ENCODE results near the gene WDPCP. TPM values are rescaled to one million over a fixed set of nuclear protein-coding genes. Genes with fewer than 3 reads are reported as not detected.

WDPCP gene
- total and polyA plus RNA-seq, 4 donors, result 1.1 to 7.6 (median 2.7) TPM

- no peak for TF ChIP-seq CTCF (IDR thresholded peaks at IDR 0.05; ENCODE audit: low read depth, low read length, missing input control)
- TF ChIP-seq JUND (IDR thresholded peaks at IDR 0.05), result no peak
- no peak for TF ChIP-seq MAX (IDR thresholded peaks at IDR 0.05)
- no peak for TF ChIP-seq FOXA2 (IDR thresholded peaks at IDR 0.05)
- TF ChIP-seq REST (IDR thresholded peaks at IDR 0.05), result no peak
- TF ChIP-seq EGR1 (IDR thresholded peaks at IDR 0.05; ENCODE audit: low read depth in 2 of 2), result no peak
- Histone ChIP-seq H3K4me1 (ENCODE audit: control insufficient read depth in 4 of 4, insufficient read depth in 4 of 4, low read length in 3 of 4) (no peaks in the 10 kb centered on the region), H3K4me3 (ENCODE audit: low read depth in 1 of 3, low read length in 3 of 3) (no peak overlapping the region), H3K27me3 (ENCODE audit: control insufficient read depth in 4 of 4, insufficient read depth in 4 of 4, low read length in 3 of 4) (no peaks in the 10 kb centered on the region), H3K36me3 (ENCODE audit: control insufficient read depth in 4 of 4, insufficient read depth in 3 of 4, low read depth in 1 of 4, low read length in 3 of 4) (no peaks in the 10 kb centered on the region), H3K27ac (ENCODE audit: low read depth in 1 of 2, low read length in 2 of 2) (no peak overlapping the region), H3K9me3 (ENCODE audit: control insufficient read depth in 4 of 4, low read length in 3 of 4) (no peaks in the 10 kb centered on the region), H3K9ac (ENCODE audit: low read depth in 1 of 2, low read length in 2 of 2) (no peak overlapping the region)
- 1% methylated on average over 1 of the region's 1 CpG for WGBS
- DNase-seq (ENCODE audit: low spot score), result no peak
Observed at GRCh38 chr2:63092857-63093256, 495.4 kb downstream of the WDPCP start.

GRCh38 chr2:63092401-63092800 is 495.9 kb downstream of the WDPCP start:
- Histone ChIP-seq H3K9ac (ENCODE audit: low read depth in 1 of 2, low read length in 2 of 2) (no peak overlapping the region), H3K4me1 (ENCODE audit: control insufficient read depth in 4 of 4, insufficient read depth in 4 of 4, low read length in 3 of 4) (no peaks in the 10 kb centered on the region), H3K36me3 (ENCODE audit: control insufficient read depth in 4 of 4, insufficient read depth in 3 of 4, low read depth in 1 of 4, low read length in 3 of 4) (no peaks in the 10 kb centered on the region), H3K4me3 (ENCODE audit: low read depth in 1 of 3, low read length in 3 of 3) (no peak overlapping the region), H3K27ac (ENCODE audit: low read depth in 1 of 2, low read length in 2 of 2) (no peak overlapping the region), H3K27me3 (ENCODE audit: control insufficient read depth in 4 of 4, insufficient read depth in 4 of 4, low read length in 3 of 4) (no peaks in the 10 kb centered on the region), H3K9me3 (ENCODE audit: control insufficient read depth in 4 of 4, low read length in 3 of 4) (no peaks in the 10 kb centered on the region)
- no peak for DNase-seq (ENCODE audit: low spot score)
- 68% methylated on average over 1 of the region's 1 CpG for WGBS
- TF ChIP-seq GABPA (IDR thresholded peaks at IDR 0.05 in 1 of 2, conservative IDR thresholded peaks at IDR 0.05 in 1 of 2), result no peak
- TF ChIP-seq SP1 (IDR thresholded peaks at IDR 0.05), result no peak
- no peak for TF ChIP-seq NR2F2 (IDR thresholded peaks at IDR 0.05)
- TF ChIP-seq MAX (IDR thresholded peaks at IDR 0.05), result no peak
- no peak for TF ChIP-seq FOXA2 (IDR thresholded peaks at IDR 0.05)
- no peak for TF ChIP-seq HNF4G (IDR thresholded peaks at IDR 0.05)
- TF ChIP-seq ZBTB33 (IDR thresholded peaks at IDR 0.05), result no peak
- no peak for TF ChIP-seq RAD21 (IDR thresholded peaks at IDR 0.05)
- TF ChIP-seq RXRA (IDR thresholded peaks at IDR 0.05), result no peak
- TF ChIP-seq TAF1 (conservative IDR thresholded peaks at IDR 0.05), result no peak
- TF ChIP-seq EGR1 (IDR thresholded peaks at IDR 0.05; ENCODE audit: low read depth in 2 of 2), result no peak
- no peak for TF ChIP-seq REST (IDR thresholded peaks at IDR 0.05)
- no peak for TF ChIP-seq FOXA1 (IDR thresholded peaks at IDR 0.05)
- no peak for TF ChIP-seq JUND (IDR thresholded peaks at IDR 0.05)
- no peak for TF ChIP-seq HNF4A (conservative IDR thresholded peaks at IDR 0.05)
- no peak for TF ChIP-seq ATF3 (IDR thresholded peaks at IDR 0.05)
- no peak for TF ChIP-seq YY1 (IDR thresholded peaks at IDR 0.05)
- no peak for TF ChIP-seq CTCF (IDR thresholded peaks at IDR 0.05; ENCODE audit: low read depth, low read length, missing input control)
